ENCODE results near the gene PLOD1.
A peak's percentile ranks its signal among the peaks of the same experiment; 100 is the strongest.

Gene PLOD1

DNA sequence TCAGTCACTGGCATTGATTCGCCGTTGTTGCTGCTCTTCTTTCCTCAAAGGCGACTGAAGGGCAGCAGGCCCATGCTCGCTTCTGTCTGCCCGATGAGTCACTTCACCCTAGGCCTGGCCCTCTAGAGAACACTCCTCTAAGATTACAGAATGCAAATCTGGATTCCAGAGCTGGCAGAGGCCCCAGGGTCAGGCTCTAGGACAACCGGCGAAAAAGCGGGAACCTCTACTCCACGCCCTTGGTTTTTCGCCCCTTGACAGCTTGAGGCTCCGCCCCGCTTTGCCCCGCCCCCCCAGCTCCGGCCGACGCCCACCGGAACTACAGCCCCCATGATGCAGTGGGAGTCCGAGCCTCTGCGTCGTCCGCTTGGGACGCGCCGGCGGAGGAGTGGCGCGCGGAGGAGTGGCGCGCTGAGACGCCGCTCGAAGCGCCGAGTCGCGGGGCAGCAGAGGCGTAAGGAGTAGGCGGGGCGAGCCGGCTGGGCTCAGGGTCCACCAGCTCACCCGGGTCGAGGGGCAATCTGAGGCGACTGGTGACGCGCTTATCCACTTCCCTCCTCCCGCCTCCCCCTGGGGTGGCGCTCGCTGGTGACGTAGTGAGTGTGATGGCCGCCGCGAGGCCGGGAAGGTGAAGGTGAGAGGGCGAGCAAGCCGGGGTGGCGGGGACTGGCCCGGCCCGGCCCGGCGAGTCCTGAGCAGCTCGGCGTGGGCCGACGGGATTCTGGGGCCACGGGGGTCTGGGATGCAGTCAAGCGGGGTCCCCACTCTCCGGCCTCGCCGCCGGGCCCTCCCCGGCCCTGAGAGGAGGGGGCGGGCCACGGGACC, 45.5 kb downstream of the PLOD1 start, which contains the start of gene MFN2:
Gene MFN2 (plus strand): TSS at position 594 of the 825 bp plus-strand sequence. CDS start 8,725 bp downstream, outside the sequence.
- TF ChIP-seq FOXM1 (IDR thresholded peaks at IDR 0.05; ENCODE audit: borderline replicate concordance) (no peak), ARNT (IDR thresholded peaks at IDR 0.05) (peak; percentile 46; the same call in 1 of the 2 replicates), TARDBP (IDR thresholded peaks at IDR 0.05) (no peak), L3MBTL2 (conservative IDR thresholded peaks at IDR 0.05) (peak; percentile 63), HDGF (IDR thresholded peaks at IDR 0.05; ENCODE audit: borderline replicate concordance) (0 out of 2 replicates have a peak, but pooled peaks have one; percentile 87)

DNA sequence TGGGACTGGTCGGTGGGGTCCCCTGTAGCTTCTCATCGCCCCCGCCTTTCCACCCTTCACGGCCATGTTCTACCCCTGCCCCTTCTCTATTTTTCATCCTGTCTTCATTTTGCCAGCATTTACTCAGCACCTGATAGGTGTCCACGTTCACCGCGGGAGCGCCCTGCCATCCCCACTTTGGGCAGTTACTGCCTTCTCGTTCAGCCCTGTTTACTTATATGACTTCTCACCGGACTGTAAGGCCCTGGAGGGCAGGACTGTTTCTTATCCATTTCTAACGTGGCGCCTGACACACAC, 46.1 kb downstream of the PLOD1 start:
- no peak for DNase-seq (ENCODE audit: extremely low spot score)
- ChIA-PET POLR2A (interaction anchor here (1.1 to 5.0 kb wide), 7 partner anchors 10 to 71 kb away, joined by 4 to 57 read pairs (median 6); partner anchors contain the start of gene MIIP), CTCF (no interaction called here)
- TF ChIP-seq BHLHE40 (IDR thresholded peaks at IDR 0.05; ENCODE audit: borderline replicate concordance) (no peak), ZNF384 (IDR thresholded peaks at IDR 0.05) (no peak), TARDBP (IDR thresholded peaks at IDR 0.05) (no peak), FOXK2 (IDR thresholded peaks at IDR 0.05) (no peak), SUZ12 (IDR thresholded peaks at IDR 0.05) (no peak), ARNT (IDR thresholded peaks at IDR 0.05) (no peak)

More for the DNA sequence above, 45.5 kb downstream of the PLOD1 start, which contains the start of gene MFN2:
- DNase-seq (ENCODE audit: extremely low spot score) = peak; percentile 96
- ChIA-PET CTCF (interaction anchor here (0.6 kb wide), 1 partner anchor 50 kb away, joined by 3 read pairs; no protein-coding TSS in a partner anchor), POLR2A (interaction anchor here (0.7 to 5.0 kb wide), 16 partner anchors 10 to 208 kb away, joined by 3 to 57 read pairs (median 5); partner anchors contain the start of genes MIIP and PLOD1)

DNA sequence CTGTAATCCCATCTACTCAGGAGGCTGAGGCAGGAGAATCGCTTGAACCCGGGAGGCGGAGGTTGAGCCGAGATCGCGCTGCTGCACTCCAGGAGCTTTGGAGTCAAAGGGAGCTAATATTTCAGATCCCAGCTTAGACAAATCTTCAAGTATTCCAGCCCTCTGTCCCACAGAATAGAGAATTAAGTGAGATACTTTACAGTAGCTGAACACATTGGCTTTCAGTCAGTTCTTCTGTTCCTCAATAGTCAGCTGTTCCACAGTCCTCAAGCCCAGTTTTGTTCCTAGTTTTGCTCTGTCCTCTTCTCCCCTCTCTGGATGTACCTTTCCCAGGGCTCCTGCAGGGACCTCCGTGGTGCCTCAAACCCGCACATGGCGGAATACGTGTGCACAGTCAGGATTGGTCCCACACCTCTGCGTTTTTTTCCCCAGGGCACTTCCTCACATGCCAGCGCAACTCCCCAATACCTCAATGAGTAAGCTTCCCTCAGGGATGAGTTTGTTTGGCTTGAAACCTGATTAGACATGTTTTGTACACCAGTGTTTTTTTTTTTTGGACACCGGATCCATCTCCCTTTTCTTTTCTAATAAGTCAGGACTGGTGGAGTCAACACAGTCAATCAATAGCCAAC, 47.0 kb downstream of the PLOD1 start:
- TF ChIP-seq ARNT (IDR thresholded peaks at IDR 0.05) (no peak), L3MBTL2 (conservative IDR thresholded peaks at IDR 0.05) (no peak), ELF4 (IDR thresholded peaks at IDR 0.05) (no peak), FOXK2 (IDR thresholded peaks at IDR 0.05) (no peak), FOXM1 (IDR thresholded peaks at IDR 0.05; ENCODE audit: borderline replicate concordance) (no peak), HDGF (IDR thresholded peaks at IDR 0.05; ENCODE audit: borderline replicate concordance) (no peak), SP1 (IDR thresholded peaks at IDR 0.05) (no peak), CTBP1 (IDR thresholded peaks at IDR 0.05; ENCODE audit: borderline replicate concordance) (no peak), TARDBP (IDR thresholded peaks at IDR 0.05) (no peak), FOXA1 (IDR thresholded peaks at IDR 0.05) (no peak), LEF1 (IDR thresholded peaks at IDR 0.05; ENCODE audit: borderline replicate concordance) (no peak), NFRKB (IDR thresholded peaks at IDR 0.05) (no peak), ZNF384 (IDR thresholded peaks at IDR 0.05) (no peak), BHLHE40 (IDR thresholded peaks at IDR 0.05; ENCODE audit: borderline replicate concordance) (no peak), SUZ12 (IDR thresholded peaks at IDR 0.05) (no peak)
- TF ChIP-seq, protein P1, sequence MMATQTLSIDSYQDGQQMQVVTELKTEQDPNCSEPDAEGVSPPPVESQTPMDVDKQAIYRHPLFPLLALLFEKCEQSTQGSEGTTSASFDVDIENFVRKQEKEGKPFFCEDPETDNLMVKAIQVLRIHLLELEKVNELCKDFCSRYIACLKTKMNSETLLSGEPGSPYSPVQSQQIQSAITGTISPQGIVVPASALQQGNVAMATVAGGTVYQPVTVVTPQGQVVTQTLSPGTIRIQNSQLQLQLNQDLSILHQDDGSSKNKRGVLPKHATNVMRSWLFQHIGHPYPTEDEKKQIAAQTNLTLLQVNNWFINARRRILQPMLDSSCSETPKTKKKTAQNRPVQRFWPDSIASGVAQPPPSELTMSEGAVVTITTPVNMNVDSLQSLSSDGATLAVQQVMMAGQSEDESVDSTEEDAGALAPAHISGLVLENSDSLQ (IDR thresholded peaks at IDR 0.05) = no peak
- CTCF ChIA-PET = no interaction called here

DNA sequence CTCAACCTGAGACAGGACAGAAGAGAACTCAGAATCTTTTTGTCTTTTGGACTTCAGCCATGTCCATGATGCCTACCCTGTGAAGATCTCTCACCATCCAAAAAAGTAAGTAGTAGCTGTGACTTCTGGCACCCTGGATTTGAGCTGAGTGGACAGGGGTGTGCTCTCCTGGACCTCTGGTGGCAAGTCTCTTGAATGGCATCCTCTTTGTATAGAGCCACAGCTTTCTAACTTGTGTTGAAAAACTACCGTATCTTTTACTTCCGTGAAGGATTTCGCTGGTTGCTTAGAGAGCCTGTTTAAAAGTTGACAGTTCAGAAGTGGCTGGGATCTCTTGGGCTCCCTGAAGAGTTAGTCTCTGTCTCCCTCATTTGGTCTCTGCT, 47.5 kb downstream of the PLOD1 start:
- POLR2A ChIA-PET = interaction anchor here (1.0 to 5.0 kb wide), 4 partner anchors 14 to 72 kb away, joined by 3 to 57 read pairs (median 6); partner anchors contain the start of gene MIIP
- CTCF ChIA-PET = no interaction called here
- TF ChIP-seq, protein P1 (IDR thresholded peaks at IDR 0.05) = no peak
- no peak for TF ChIP-seq ZNF384 (IDR thresholded peaks at IDR 0.05)
- TF ChIP-seq SP1 (IDR thresholded peaks at IDR 0.05) = no peak
- no peak for TF ChIP-seq LEF1 (IDR thresholded peaks at IDR 0.05; ENCODE audit: borderline replicate concordance)
- TF ChIP-seq SUZ12 (IDR thresholded peaks at IDR 0.05) = no peak
- TF ChIP-seq ARNT (IDR thresholded peaks at IDR 0.05) = no peak
- no peak for TF ChIP-seq TARDBP (IDR thresholded peaks at IDR 0.05)
- no peak for TF ChIP-seq ELF4 (IDR thresholded peaks at IDR 0.05)
- no peak for TF ChIP-seq CTBP1 (IDR thresholded peaks at IDR 0.05; ENCODE audit: borderline replicate concordance)
- TF ChIP-seq FOXM1 (IDR thresholded peaks at IDR 0.05; ENCODE audit: borderline replicate concordance) = no peak
- TF ChIP-seq BHLHE40 (IDR thresholded peaks at IDR 0.05; ENCODE audit: borderline replicate concordance) = no peak
- no peak for TF ChIP-seq FOXA1 (IDR thresholded peaks at IDR 0.05)
- no peak for TF ChIP-seq HDGF (IDR thresholded peaks at IDR 0.05; ENCODE audit: borderline replicate concordance)
- no peak for DNase-seq (ENCODE audit: extremely low spot score)

More for the DNA sequence above, 47.0 kb downstream of the PLOD1 start:
- DNase-seq (ENCODE audit: extremely low spot score) = no peak
- POLR2A ChIA-PET = interaction anchor here (1.0 to 5.0 kb wide), 8 partner anchors 9 to 72 kb away, joined by 3 to 57 read pairs (median 6); partner anchors contain the start of gene MIIP

DNA sequence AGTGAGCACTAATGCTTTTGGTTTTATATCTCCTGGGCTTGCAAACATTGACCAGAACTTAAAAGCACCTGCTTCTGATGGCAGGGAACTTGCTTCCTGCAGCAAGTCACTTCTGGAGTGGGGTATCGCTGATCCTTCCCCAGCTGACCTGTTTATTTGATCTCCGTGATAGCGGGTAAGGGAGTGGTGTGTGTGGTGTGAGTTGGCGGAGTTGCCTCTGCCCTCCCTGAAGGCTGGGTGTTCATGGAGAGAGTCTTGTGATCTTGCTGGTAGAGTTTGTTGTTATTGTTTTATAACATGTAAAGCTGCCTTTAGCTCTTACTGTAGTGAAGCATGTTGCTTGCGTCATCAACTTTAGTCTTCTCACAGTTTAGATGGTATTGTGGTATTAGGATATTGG, 49.6 kb downstream of the PLOD1 start:
- DNase-seq (ENCODE audit: extremely low spot score) = no peak

More for the DNA sequence above, 49.6 kb downstream of the PLOD1 start:
- CTCF ChIA-PET = no interaction called here
- POLR2A ChIA-PET = interaction anchor here (0.6 to 1.2 kb wide), 3 partner anchors 9 to 110 kb away, joined by 3 to 4 read pairs (median 3); no protein-coding TSS in a partner anchor
- TF ChIP-seq L3MBTL2 (conservative IDR thresholded peaks at IDR 0.05) (no peak), LEF1 (IDR thresholded peaks at IDR 0.05; ENCODE audit: borderline replicate concordance) (no peak), ZNF384 (IDR thresholded peaks at IDR 0.05) (no peak), TARDBP (IDR thresholded peaks at IDR 0.05) (no peak), FOXM1 (IDR thresholded peaks at IDR 0.05; ENCODE audit: borderline replicate concordance) (no peak), ARNT (IDR thresholded peaks at IDR 0.05) (no peak), BHLHE40 (IDR thresholded peaks at IDR 0.05; ENCODE audit: borderline replicate concordance) (no peak), HDGF (IDR thresholded peaks at IDR 0.05; ENCODE audit: borderline replicate concordance) (no peak), FOXA1 (IDR thresholded peaks at IDR 0.05) (no peak), SUZ12 (IDR thresholded peaks at IDR 0.05) (no peak), SP1 (IDR thresholded peaks at IDR 0.05) (no peak), FOXK2 (IDR thresholded peaks at IDR 0.05) (no peak), ELF4 (IDR thresholded peaks at IDR 0.05) (no peak)
- TF ChIP-seq, protein P1 (IDR thresholded peaks at IDR 0.05) = no peak
